NCI-H2107 treated with DMSO at 0.1 percent for 48 hours (cell line): ENCODE measurements around the gene PPP2R3A.

ENCODE experiments used
- DNase-seq: peaks from one replicate; lab custom pipeline; 2025; ENCODE audit not compliant: unreplicated experiment; lab: John Stamatoyannopoulos, UW

The PPP2R3A gene

DNA sequence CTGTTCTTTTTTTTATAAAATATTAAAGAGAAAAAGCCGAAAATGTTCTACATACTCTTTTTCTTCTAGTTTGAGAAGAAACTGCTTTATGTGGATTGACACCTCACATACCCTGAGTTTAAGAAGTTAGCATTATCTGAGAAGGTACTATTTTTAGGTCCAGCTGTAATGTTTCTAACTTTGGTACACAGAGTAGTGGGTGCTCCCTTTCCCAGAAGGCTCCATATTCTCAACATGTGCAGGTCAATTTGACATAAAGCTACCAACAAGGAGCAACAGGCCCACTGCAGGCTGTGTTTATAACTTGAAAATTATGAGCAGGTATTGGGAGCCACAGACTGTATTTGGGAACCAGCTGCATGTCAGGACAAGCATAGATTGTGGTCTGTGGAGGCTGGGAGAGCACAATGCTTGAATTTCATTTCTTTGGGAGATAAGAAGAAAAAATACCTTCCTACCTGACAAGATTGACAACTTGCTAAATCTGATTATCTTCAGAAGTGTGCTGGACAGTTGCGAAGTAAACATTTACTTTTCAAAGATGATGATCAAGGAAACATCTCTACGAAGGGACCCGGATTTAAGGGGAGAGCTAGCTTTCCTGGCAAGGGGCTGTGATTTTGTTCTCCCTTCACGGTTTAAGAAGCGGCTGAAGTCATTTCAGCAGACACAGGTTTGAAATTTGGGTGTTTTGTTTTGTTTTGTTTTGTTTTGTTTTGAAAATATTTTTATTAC lies 57.2 kb downstream of the PPP2R3A start:
- no peak for DNase-seq

DNA sequence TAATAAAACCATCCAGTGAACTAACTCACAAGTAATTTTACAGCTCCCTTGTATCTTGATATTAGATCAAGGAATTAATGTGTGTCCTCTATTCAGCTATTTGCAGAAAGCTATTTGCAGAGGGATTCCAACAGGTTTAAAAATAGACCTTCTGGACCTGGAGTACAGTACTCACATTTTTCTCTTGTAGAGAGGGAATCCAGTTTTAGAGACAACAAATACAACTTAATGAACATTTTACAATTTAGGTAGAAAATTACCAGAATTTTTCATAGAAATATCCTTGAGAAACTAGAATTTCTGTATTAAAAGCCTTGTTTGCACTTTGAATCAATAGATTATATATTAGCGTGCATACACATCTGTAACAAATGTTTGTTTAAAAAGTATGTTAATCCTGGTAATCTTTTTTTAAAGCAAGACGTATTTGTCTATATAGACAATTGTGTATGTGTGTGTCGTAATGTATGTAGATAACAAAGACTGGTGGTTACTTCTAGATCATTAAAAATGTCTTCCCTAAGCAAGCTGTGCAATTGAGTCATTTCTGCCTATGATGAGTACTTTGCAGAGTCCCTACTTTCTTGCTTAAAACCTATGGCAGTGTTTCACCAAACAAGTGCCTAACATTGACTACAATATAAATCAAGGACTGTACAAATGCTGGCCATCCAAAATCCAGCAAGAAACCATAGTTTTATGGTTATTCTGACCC lies 57.9 kb downstream of the PPP2R3A start:
- DNase-seq: no peak

DNA sequence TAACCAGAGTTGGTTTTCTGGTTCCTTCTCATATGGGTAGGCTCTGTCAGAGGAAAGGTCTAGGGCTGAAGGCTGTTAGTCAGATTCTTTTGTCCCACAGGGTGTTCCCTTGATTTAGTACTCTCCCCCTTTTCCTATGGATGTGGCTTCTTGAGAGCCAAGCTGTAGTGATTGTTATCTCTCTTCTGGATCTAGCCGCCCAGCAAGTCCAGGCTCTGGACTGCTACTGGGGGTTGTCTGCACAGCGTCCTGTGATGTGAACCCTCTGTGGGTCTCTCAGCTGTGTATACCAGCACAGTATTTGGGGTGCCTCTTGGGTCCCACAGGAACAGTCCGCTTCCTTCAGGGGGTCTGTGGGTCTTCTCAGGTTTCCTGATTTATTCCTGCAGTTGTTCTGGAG lies 70.8 kb downstream of the PPP2R3A start:
- DNase-seq: no peak

DNA sequence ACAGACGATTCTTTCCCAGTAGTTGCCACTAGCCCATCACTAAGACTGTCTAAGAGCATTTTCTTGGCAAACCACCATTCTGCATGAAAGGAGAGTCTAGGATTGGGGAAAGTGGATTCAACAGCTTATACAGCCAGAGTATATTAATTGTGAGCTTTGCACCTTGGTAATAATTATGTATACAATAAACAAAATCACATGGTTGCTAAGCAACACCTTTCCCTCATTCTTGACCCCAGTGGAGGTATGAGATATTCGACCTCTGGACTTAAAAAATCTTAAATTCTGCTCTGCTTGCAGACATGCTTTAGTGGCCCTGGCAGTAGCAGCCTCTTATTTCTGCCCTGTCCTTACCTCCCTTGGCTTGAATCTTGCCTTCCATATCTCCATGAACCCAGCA lies 73.1 kb downstream of the PPP2R3A start:
- no peak for DNase-seq

DNA sequence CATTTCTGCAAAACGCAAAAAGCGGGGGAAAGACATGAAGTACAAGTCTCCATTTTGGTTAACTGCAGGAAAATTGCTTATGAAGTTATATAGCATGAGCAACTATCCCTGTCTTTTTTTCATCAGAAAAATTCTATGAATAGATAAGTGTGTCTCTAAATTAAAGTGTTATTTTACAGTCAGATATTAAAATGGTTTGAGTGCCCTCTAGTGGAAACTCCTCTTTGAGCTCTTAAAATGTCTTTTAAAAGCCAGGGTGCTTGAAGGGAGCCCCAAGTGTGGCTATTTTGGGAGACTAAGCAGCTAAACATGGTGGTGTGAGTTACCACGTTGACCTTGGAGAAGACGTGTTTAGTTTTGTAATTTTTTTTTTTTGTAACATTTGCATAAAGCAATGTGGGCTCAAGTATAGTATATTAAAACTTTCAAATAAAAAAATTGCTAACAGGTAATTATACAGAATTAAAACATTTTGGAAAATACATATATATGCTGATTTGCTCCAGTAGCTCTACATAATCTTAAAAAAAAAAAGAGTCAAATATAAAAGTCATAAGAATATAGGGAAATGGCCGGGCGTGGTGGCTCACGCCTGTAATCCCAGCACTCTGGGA lies 77.2 kb downstream of the PPP2R3A start:
- DNase-seq: peak; percentile 57

DNA sequence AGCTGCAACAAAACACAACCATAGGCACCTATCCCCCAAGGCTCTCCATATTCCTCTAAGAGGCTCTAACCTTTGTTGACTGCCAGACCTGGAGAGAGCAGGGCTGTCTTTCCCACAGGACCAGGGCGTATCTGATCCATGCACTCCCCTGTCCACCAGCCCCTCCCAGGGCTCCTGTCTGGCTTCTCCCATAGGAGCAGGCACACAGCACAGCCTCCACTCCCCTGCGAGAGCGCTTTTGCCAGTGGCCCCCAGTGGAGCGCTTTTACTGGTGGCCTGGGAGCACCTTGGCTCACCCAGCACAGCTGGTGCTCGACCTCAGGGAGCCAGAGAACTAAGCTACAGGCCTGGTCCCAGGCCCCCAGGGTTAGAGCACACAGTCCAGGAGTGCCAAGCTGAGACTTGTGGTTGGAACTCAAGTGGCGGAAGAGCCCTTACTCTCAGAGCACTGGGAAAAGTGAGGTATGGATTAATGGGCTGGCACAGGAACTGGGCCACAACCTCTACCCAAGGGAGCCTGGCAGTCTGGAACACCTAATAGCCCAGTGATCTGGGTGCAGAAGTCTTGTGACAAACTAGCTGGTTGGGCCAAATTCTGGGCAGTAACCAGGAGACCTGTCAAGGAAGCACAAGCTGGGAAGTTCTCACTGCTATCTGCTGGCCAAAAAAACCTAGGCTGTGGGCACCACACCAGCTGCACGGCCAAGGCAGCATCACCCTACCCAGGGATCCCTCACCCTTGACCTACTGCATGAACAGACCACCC lies 79.6 kb downstream of the PPP2R3A start:
- DNase-seq: no peak

DNA sequence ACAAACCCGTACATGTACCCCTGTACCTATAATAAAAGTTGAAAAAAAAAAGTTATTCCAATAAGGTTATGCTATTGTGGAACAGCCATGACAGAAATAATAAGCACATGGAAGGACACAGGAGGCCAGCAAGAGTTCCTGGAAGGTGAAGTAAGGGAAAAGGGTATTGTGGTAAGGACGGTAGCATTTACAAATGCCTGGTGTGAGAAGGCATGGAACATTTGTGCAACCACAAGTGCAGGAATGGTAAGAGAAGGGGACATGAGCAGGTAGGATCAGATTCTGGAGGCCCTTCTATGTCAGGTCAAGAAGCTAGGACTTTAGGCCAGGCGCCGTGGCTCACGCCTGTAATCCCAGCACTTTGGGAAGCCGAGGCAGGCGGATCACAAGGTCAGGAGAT lies 82.5 kb downstream of the PPP2R3A start:
- no peak for DNase-seq

DNA sequence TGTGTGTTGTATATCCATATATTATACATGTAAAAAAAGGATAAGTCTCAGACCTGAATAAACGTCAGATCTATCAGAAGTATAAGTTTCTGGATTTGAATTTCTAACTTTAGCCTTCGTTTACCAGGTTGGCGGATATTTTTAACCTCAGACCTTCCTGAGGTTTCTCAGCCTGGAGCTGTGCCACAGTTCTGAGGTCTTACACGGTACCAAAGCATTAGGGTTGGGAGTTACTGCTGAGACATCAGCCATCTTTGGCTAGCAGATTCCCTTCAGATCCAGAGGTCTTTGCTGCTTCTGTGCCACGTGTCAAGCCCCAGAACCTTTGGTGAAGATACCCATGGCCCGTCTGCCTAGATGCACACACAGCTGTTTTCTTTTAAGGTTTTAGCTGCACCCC lies 84.7 kb downstream of the PPP2R3A start:
- DNase-seq: no peak

DNA sequence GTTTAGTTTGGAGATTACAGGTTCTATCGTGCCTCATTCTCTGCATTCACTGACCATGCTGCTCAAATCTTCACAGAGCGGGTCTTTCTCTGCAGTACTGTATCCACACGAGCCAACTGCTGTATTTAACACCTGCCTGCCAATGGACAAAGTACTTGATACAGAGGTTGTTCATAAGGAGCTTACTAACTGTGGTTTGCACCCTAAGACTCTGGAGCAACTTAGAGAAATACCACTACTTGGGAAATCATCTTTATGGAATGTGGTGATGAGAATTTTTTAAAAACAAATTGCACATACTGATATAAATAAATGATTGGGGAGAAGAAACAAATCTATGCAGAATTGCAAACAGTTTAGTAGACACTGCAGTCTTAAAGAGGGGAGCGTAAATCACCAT lies 90.0 kb downstream of the PPP2R3A start:
- DNase-seq: no peak

DNA sequence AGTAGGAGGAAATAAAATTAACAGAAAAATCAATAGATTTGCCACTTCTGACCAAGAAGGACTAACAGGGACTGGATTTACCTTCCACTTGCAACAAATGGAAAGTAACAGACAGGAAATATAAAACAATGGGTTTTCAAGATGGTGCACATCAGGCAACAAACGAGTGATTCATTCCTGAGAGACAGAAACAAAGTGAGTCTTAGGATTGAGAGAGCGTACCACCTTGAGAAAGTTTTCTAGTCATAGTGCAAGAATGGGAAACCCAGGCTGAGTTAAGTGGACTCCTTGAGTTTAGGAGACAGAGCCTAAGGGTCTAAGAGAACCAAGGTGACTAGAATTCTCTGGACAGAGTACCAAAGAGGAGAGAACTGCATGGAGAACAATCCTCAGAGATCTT lies 101.7 kb downstream of the PPP2R3A start:
- DNase-seq: no peak

DNA sequence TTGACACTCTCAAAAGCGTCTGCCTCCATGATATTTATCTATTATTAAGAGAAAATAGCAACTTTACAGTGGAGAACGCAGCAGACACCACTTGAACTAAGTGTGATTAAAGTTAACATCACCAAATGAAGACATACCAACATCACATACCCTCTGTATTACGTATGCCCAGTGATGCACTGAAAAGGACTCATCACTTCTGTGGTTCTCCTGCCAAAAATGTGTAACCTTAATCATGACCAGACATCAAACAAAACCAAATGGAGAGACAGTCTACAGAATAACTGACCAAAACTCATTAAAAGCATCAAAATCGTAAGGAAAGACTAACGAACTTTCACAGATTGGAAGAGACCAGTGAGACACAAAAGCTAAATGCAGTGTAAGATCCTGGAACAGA lies 103.2 kb downstream of the PPP2R3A start:
- DNase-seq: no peak

DNA sequence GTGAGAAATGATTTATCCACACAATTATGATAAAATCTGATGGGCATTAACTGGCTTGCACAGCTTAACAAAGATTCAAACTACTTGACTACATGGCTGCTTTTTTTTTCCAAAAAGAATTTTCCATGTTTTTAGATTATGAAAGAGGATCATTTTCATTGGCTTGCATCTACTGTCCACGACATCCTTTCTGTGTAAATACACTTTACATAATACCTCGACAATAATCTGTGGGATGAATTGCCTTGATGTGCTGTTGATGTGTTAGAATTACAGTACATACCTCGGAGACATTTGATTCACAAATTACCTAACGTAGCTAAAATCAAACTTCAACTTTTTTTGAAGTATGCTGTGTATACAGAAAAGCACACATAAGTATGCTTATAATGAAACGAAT lies 104.4 kb downstream of the PPP2R3A start:
- no peak for DNase-seq

DNA sequence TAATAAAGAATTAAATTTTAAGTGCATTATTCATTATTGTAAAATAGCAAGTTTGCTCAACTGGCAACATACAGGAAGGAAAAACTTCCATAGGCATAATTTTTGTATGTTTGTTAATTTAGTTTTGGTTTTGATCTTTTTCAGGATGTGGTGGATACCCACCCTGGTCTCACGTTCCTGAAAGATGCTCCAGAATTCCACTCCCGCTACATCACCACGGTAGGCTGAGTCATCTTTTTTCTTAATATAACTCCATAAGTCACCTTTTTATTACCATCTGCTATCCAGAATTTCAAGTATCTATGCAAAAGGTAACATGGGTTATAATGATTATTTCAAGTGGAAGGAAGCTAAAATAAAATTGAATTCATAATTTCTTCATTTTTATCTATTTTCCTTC lies 104.8 kb downstream of the PPP2R3A start:
- DNase-seq: no peak

DNA sequence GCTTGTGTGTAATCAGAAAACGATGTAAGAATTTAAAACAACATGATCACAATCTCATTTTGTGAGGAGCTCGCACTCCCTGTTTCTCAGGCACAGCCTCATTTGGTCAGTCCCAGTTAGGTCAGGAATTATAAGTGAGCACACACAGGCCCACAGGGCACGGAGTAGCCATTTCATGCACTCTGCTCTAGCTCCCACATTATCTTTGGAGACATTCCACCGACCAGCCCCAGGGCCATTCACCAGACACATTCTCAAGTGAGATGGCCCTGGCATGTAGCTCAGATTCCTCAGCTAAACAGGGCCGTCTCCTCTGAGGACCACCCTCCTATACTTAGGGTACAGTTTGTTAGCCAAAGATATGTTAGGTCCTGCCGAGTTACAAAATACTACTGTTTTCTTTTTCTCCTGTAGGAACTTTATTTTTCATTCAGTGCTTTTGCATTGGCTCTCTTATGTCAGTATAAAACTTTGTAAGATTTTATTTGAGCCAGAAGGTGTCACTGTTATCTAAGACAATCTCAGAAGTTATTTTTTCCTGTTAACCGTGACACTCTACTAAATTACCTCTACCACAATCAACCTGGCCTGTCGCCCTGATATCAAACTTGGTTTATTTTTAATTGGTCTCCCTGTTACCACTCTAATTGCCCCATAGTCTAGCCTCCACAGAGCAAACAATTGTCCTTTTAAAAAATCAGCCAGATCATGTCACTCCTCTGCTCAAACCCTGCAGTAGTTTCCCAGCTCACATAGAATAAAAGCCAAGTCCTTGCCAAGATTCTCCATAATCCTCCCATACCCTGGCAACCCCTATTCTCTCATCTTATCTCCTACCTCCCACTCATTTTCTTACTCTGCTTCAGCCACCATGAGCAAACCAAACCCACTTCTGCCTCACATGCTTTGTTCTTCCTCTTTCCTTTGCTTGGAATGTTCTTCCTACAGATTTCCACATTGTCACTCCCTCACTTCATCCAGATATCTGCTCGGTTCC lies 105.7 kb downstream of the PPP2R3A start:
- peak; percentile 62 for DNase-seq

DNA sequence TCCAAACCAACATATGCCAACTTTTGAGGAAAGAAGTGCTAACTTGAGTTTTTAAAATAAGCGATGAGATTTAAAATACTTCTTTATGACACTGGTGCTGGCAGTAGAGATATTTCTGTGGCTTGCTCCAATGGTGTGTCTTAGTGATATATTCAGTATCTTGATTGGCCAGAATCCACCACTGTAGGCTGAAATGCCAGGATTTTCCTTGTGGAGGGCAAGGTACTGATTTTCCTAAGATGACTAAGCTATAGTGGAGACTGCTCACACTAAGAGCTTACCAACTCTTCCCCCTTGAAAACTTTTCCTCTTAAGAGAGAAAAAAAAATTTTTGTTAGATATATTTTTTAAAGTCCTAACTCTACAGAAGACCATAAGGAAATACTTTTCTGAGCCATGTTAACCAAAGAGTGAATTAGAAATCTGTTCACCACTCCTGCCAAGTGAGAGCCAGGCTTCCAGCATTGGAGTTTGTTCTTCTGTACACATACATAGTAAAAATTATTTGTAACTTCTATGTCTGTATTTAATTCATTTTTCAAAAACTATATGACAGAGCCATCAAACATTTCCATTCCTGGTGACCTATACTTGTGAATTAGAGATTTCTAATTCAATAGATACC lies 109.1 kb downstream of the PPP2R3A start:
- DNase-seq: no peak

DNA sequence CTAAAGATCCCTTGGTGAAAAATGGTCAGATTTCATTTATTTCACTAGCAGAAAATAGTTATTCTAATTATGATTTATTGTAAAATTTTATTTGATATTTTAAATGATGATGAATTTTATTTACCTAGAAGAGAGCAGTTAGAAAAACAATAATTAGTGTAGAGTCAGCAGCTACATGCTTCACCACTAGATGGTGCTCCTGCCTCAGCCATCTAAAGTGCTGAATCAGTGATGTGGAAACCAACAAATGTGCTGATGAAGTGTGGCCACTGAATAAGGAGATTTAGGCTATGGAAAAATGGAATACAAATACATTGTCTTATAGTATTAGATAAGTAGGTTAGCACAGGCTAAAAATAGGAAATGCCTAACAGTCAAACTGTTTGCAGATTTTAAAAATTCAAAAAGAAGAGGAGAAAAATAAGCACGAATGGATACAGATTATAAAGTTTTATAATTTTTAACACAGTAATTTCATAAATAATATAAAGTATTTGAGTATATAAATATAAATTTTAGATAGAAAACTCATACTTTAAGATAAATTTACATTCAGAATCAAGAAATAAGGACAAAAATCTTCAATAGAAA lies 109.8 kb downstream of the PPP2R3A start:
- DNase-seq: peak; percentile 69

DNA sequence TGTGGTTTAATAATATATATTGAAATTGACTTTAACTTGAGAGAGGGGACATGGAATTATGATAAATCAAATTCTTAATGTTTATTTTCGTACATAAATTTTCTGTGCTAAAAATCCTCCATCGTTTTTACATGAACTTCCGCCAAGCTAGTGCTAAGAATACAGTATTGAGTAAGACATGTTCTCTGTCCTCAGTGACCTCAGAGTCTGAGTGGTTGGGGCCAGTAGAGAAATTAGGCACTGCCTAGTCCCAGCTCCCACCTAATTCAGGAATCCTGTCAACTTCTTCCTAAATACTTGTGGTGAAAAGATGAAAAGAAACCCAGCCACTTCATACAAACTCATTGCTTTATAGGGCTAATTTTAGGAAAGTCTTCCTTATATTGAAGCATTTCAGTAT lies 110.3 kb downstream of the PPP2R3A start:
- no peak for DNase-seq

DNA sequence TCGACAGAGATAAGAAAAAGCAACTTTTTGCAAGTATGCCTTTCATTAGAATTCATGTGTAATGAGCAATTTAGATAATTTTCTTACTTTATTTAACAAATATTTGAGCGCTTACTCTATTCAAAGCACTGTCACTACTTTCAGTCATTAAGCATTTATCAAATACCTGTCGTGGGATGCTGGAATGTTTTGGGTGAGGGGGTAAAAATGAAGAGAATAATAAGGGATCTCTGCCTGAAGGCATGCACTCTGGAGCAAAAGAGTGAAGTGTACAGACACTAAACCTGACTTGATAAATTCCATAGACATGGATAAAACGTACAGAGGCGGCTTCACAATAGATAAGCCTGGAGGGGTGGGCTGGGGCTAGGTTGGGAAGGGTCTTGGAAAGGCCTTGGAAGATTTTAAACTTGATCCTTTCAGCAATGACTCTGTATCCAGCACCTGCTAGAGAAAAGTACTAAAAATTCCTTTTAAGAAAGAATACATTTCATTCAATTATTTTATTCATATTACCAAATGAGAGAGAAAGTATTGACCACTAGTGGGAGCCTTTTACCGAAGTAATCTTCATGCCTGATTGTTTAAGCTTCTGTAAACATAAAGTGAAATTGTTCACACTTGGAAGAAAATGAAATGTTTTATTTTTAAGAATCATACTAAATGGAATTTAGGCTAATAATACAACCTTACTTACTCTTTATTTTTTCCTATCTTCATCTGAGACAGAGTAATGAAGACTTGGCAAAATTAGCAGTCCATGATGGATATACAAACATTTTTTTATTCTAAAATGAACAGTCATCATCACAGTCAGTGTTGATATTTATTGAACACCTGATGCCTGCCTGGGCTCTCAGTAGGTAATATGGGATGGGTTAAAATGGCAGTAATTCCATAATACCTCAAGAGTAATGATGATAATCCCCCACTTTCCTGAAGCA lies 113.2 kb downstream of the PPP2R3A start:
- DNase-seq: peak; percentile 54
